IPS-20b (cell line): Measurements from ENCODE around the gene FRMD4A.
A peak's percentile ranks its signal among the peaks of the same experiment; 100 is the strongest.

Source experiments
- H3K27ac ChIP-seq: one replicate; pipeline ENCODE4 v1.5.1; 2013; ENCODE audit warnings: low read length
- H3K27me3 ChIP-seq: 2 replicates; pipeline ENCODE4 v1.6.1; 2013; ENCODE audit warnings: mild to moderate bottlenecking, low read length, inconsistent platforms; ENCODE audit not compliant: insufficient read depth
- H3K36me3 ChIP-seq: 2 replicates; pipeline ENCODE4 v1.6.1; 2013; ENCODE audit warnings: low read depth, mild to moderate bottlenecking, inconsistent platforms, low read length, moderate library complexity; ENCODE audit not compliant: insufficient read depth
- H3K4me1 ChIP-seq: 2 replicates; pipeline ENCODE4 v1.6.1; 2013; ENCODE audit warnings: mild to moderate bottlenecking, control low read depth, inconsistent platforms, low read length, moderate library complexity; ENCODE audit not compliant: insufficient read depth
- H3K4me3 ChIP-seq: 2 replicates; pipeline ENCODE4 v1.5.1; 2013; ENCODE audit warnings: mild to moderate bottlenecking, low read length, inconsistent platforms
- H3K9ac ChIP-seq: 2 replicates; pipeline ENCODE4 v1.6.1; 2013; ENCODE audit warnings: low read depth, mild to moderate bottlenecking, inconsistent platforms, low read length, moderate library complexity
- H3K9me3 ChIP-seq: 2 replicates; pipeline ENCODE4 v1.6.1; 2013; ENCODE audit warnings: mild to moderate bottlenecking, low read depth, low read length, inconsistent platforms; ENCODE audit not compliant: insufficient read depth

FRMD4A gene

GRCh38 chr10:13845897-13846296 is 484.8 kb downstream of the FRMD4A start:
- H3K27ac ChIP-seq = no peak overlapping the region
- H3K4me1 ChIP-seq = peaks cover 12% of the 10 kb centered on the region; the same call in 1 of the 2 replicates
- peaks cover 14% of the 10 kb centered on the region; the same call in 1 of the 2 replicates for H3K9me3 ChIP-seq
- no peak overlapping the region for H3K4me3 ChIP-seq
- no peak overlapping the region for H3K9ac ChIP-seq
- H3K27me3 ChIP-seq = no peaks in the 10 kb centered on the region
- peaks cover 5% of the 10 kb centered on the region; the same call in 1 of the 2 replicates for H3K36me3 ChIP-seq

- Histone ChIP-seq H3K36me3 (peaks cover 5% of the 10 kb centered on the region; the same call in 1 of the 2 replicates), H3K4me1 (peaks cover 12% of the 10 kb centered on the region; the same call in 1 of the 2 replicates), H3K27me3 (no peaks in the 10 kb centered on the region), H3K9ac (no peak overlapping the region), H3K27ac (no peak overlapping the region), H3K4me3 (no peak overlapping the region), H3K9me3 (peaks cover 14% of the 10 kb centered on the region; the same call in 1 of the 2 replicates)
These were observed 486.1 kb downstream of the FRMD4A start for GRCh38 chr10:13844651-13845050.

- Histone ChIP-seq H3K27ac (no peak overlapping the region), H3K36me3 (peaks cover 5% of the 10 kb centered on the region; the same call in 1 of the 2 replicates), H3K9ac (no peak overlapping the region), H3K9me3 (peaks cover 14% of the 10 kb centered on the region; the same call in 1 of the 2 replicates), H3K4me1 (no peaks in the 10 kb centered on the region), H3K27me3 (no peaks in the 10 kb centered on the region), H3K4me3 (no peak overlapping the region)
These were observed 488.6 kb downstream of the FRMD4A start for GRCh38 chr10:13842117-13842516.

- Histone ChIP-seq H3K36me3 (peaks cover 5% of the 10 kb centered on the region; the same call in 1 of the 2 replicates), H3K4me3 (no peak overlapping the region), H3K4me1 (peaks cover 4% of the 10 kb centered on the region; the same call in 1 of the 2 replicates), H3K27ac (no peak overlapping the region), H3K9me3 (peaks cover 14% of the 10 kb centered on the region; the same call in 1 of the 2 replicates), H3K9ac (no peak overlapping the region), H3K27me3 (no peaks in the 10 kb centered on the region)
These were observed 490.7 kb downstream of the FRMD4A start for GRCh38 chr10:13840036-13840435.

- no peak overlapping the region for H3K9ac ChIP-seq
- H3K27me3 ChIP-seq = no peaks in the 10 kb centered on the region
- H3K9me3 ChIP-seq = peaks cover 14% of the 10 kb centered on the region; the same call in 1 of the 2 replicates
- no peak overlapping the region for H3K27ac ChIP-seq
- H3K4me1 ChIP-seq = peaks cover 8% of the 10 kb centered on the region; the same call in 1 of the 2 replicates
- peaks cover 5% of the 10 kb centered on the region; the same call in 1 of the 2 replicates for H3K36me3 ChIP-seq
- H3K4me3 ChIP-seq = no peak overlapping the region
These were observed 491.2 kb downstream of the FRMD4A start for GRCh38 chr10:13839430-13839990.

- no peaks in the 10 kb centered on the region for H3K27me3 ChIP-seq
- H3K9ac ChIP-seq = no peak overlapping the region
- no peak overlapping the region for H3K27ac ChIP-seq
- H3K36me3 ChIP-seq = peaks cover 5% of the 10 kb centered on the region; the same call in 1 of the 2 replicates
- H3K4me3 ChIP-seq = no peak overlapping the region
- H3K9me3 ChIP-seq = peaks cover 14% of the 10 kb centered on the region; the same call in 1 of the 2 replicates
- peaks cover 12% of the 10 kb centered on the region; the same call in 1 of the 2 replicates for H3K4me1 ChIP-seq
These were observed 491.7 kb downstream of the FRMD4A start for GRCh38 chr10:13839030-13839429.

GRCh38 chr10:13837966-13838365 is 492.8 kb downstream of the FRMD4A start:
- no peak overlapping the region for H3K9ac ChIP-seq
- H3K27ac ChIP-seq = no peak overlapping the region
- H3K27me3 ChIP-seq = no peaks in the 10 kb centered on the region
- peaks cover 5% of the 10 kb centered on the region; the same call in 1 of the 2 replicates for H3K36me3 ChIP-seq
- H3K9me3 ChIP-seq = peaks cover 14% of the 10 kb centered on the region; the same call in 1 of the 2 replicates
- H3K4me1 ChIP-seq = peaks cover 16% of the 10 kb centered on the region
- H3K4me3 ChIP-seq = no peak overlapping the region

- Histone ChIP-seq H3K36me3 (0 out of 2 replicates have a peak, but pooled peaks cover 6% of the 10 kb centered on the region), H3K9me3 (no peaks in the 10 kb centered on the region), H3K27me3 (no peaks in the 10 kb centered on the region), H3K27ac (no peak overlapping the region), H3K4me1 (peaks cover 19% of the 10 kb centered on the region), H3K4me3 (peak overlapping the region; percentile 15; the same call in 1 of the 2 replicates), H3K9ac (peak overlapping the region; percentile 5; the same call in 1 of the 2 replicates)
These were observed 496.0 kb downstream of the FRMD4A start for GRCh38 chr10:13834581-13835286.

- H3K4me1 ChIP-seq = peaks cover 32% of the 10 kb centered on the region
- H3K27ac ChIP-seq = no peak overlapping the region
- H3K36me3 ChIP-seq = 0 out of 2 replicates have a peak, but pooled peaks cover 6% of the 10 kb centered on the region
- no peak overlapping the region for H3K9ac ChIP-seq
- no peaks in the 10 kb centered on the region for H3K9me3 ChIP-seq
- no peaks in the 10 kb centered on the region for H3K27me3 ChIP-seq
- H3K4me3 ChIP-seq = no peak overlapping the region
These were observed 499.0 kb downstream of the FRMD4A start for GRCh38 chr10:13831711-13832141.

GRCh38 chr10:13830385-13830784 is 500.3 kb downstream of the FRMD4A start:
- Histone ChIP-seq H3K27me3 (no peaks in the 10 kb centered on the region), H3K9me3 (no peaks in the 10 kb centered on the region), H3K4me1 (peaks cover 31% of the 10 kb centered on the region), H3K27ac (no peak overlapping the region), H3K9ac (no peak overlapping the region), H3K36me3 (0 out of 2 replicates have a peak, but pooled peaks cover 6% of the 10 kb centered on the region), H3K4me3 (no peak overlapping the region)

- peaks cover 26% of the 10 kb centered on the region for H3K4me1 ChIP-seq
- no peak overlapping the region for H3K4me3 ChIP-seq
- H3K9me3 ChIP-seq = no peaks in the 10 kb centered on the region
- H3K27me3 ChIP-seq = no peaks in the 10 kb centered on the region
- H3K9ac ChIP-seq = no peak overlapping the region
- H3K27ac ChIP-seq = no peak overlapping the region
- 0 out of 2 replicates have a peak, but pooled peaks cover 6% of the 10 kb centered on the region for H3K36me3 ChIP-seq
These were observed 500.9 kb downstream of the FRMD4A start for GRCh38 chr10:13829790-13830189.
